Suprapubic skin (tissue), 4 donors: ENCODE results near the gene CCDC181. TPM values are rescaled to one million over a fixed set of nuclear protein-coding genes. Genes with fewer than 3 reads are reported as not detected.

ENCODE experiments used
- DNase-seq, 2 donors: peaks; one replicate each; pipeline ENCODE4 v3.0.0-alpha.2; 2019; ENCODE audit warnings: low spot score in 2 of 2
- H3K27ac ChIP-seq: fragments of 200-600 bp; sonication (generic); one replicate; pipeline ENCODE4 v1.5.1; 2019
- H3K27me3 ChIP-seq: fragments of 200-600 bp; sonication (generic); one replicate; pipeline ENCODE4 v1.5.1; 2019
- H3K36me3 ChIP-seq: fragments of 200-600 bp; sonication (generic); one replicate; pipeline ENCODE4 v1.5.1; 2019
- H3K4me1 ChIP-seq: fragments of 200-600 bp; sonication (generic); one replicate; pipeline ENCODE4 v1.5.1; 2019
- H3K4me3 ChIP-seq: fragments of 200-600 bp; sonication (generic); one replicate; pipeline ENCODE4 v1.5.1; 2019; ENCODE audit warnings: mild to moderate bottlenecking
- H3K9me3 ChIP-seq: fragments of 200-600 bp; sonication (generic); one replicate; pipeline ENCODE4 v1.5.1; 2019
- CTCF ChIP-seq, 2 donors: fragments of 200-600 bp in 1 of 2; fragments of 450-650 bp in 1 of 2; sonication (generic) in 1 of 2; IDR thresholded peaks; one replicate each; pipeline ENCODE4 v1.5.1; 2016 to 2019; ENCODE audit warnings: antibody characterized with exemption in 2 of 2, mild to moderate bottlenecking in 1 of 2, moderate library complexity in 1 of 2
- EP300 ChIP-seq: sonication (generic); formaldehyde crosslinking; IDR thresholded peaks from one replicate; pipeline ENCODE4 v1.6.1; 2017; ENCODE audit warnings: antibody characterized with exemption
- POLR2A ChIP-seq, 2 donors: fragments of 450-650 bp; IDR thresholded peaks; one replicate each; pipeline ENCODE4 v1.6.1; 2017; ENCODE audit warnings: antibody characterized with exemption in 2 of 2, mild to moderate bottlenecking in 2 of 2, moderate library complexity in 2 of 2
- POLR2AphosphoS5 ChIP-seq, 3 donors: sonication (generic); formaldehyde crosslinking; IDR thresholded peaks; one replicate each; pipeline ENCODE4 v1.6.1; 2017; ENCODE audit warnings: antibody characterized with exemption in 3 of 3
- WGBS: methylation state at CpG from one replicate; pipeline ENCODE4 v1.1.5; 2018; 5-methylcytosine and 5-hydroxymethylcytosine counted together
- total RNA-seq, 4 donors: library from RNA; depleted of rRNA; stranded (reverse); fragments of >200 nt; gene quantifications; one replicate each; pipeline ENCODE4 v1.1.0, GENCODE V29; 2016

The CCDC181 gene
- total RNA-seq, 4 donors from 2014 or later = not detected

- Histone ChIP-seq H3K27ac (no peak overlapping the region), H3K27me3 (no peaks in the 10 kb centered on the region), H3K9me3 (no peaks in the 10 kb centered on the region), H3K4me1 (no peaks in the 10 kb centered on the region), H3K4me3 (no peak overlapping the region), H3K36me3 (peaks cover 27% of the 10 kb centered on the region)
- no peak for TF ChIP-seq EP300
- no peak for TF ChIP-seq POLR2AphosphoS5 (IDR thresholded peaks at IDR 0.05)
- no peak for TF ChIP-seq CTCF (IDR thresholded peaks at IDR 0.05)
- no peak for TF ChIP-seq POLR2A (IDR thresholded peaks at IDR 0.05)
- no peak for DNase-seq
Observed at GRCh38 chr1:169468982-169469381, 41.7 kb upstream of the CCDC181 start.

- WGBS = 76% methylated on average over 8 of the region's 8 CpGs
- no peaks in the 10 kb centered on the region for H3K27me3 ChIP-seq
- no peak overlapping the region for H3K4me3 ChIP-seq
- H3K36me3 ChIP-seq = peaks cover 27% of the 10 kb centered on the region
- no peaks in the 10 kb centered on the region for H3K9me3 ChIP-seq
- DNase-seq = no peak
- H3K27ac ChIP-seq = no peak overlapping the region
- no peaks in the 10 kb centered on the region for H3K4me1 ChIP-seq
- TF ChIP-seq CTCF (IDR thresholded peaks at IDR 0.05) (peak; percentile 22 to 23), POLR2AphosphoS5 (IDR thresholded peaks at IDR 0.05) (no peak), EP300 (no peak)
Observed at GRCh38 chr1:169466259-169467230, 39.3 kb upstream of the CCDC181 start.

GRCh38 chr1:169465281-169465680 is 38.0 kb upstream of the CCDC181 start:
- H3K27me3 ChIP-seq = peaks cover 6% of the 10 kb centered on the region
- peaks cover 27% of the 10 kb centered on the region for H3K36me3 ChIP-seq
- H3K4me1 ChIP-seq = peaks cover 5% of the 10 kb centered on the region
- DNase-seq = no peak
- H3K27ac ChIP-seq = no peak overlapping the region
- no peaks in the 10 kb centered on the region for H3K9me3 ChIP-seq
- TF ChIP-seq CTCF (IDR thresholded peaks at IDR 0.05) (no peak), POLR2A (IDR thresholded peaks at IDR 0.05) (no peak), EP300 (no peak), POLR2AphosphoS5 (IDR thresholded peaks at IDR 0.05) (no peak)
- no peak overlapping the region for H3K4me3 ChIP-seq

GRCh38 chr1:169462385-169462784 is 35.1 kb upstream of the CCDC181 start:
- no peak overlapping the region for H3K27ac ChIP-seq
- peaks cover 11% of the 10 kb centered on the region for H3K27me3 ChIP-seq
- WGBS = 97% methylated on average over 5 of the region's 5 CpGs
- H3K4me1 ChIP-seq = peaks cover 9% of the 10 kb centered on the region
- H3K9me3 ChIP-seq = peaks cover 2% of the 10 kb centered on the region
- H3K4me3 ChIP-seq = no peak overlapping the region
- DNase-seq = no peak
- peaks cover 7% of the 10 kb centered on the region for H3K36me3 ChIP-seq
- TF ChIP-seq EP300 (no peak), POLR2A (IDR thresholded peaks at IDR 0.05) (no peak), POLR2AphosphoS5 (IDR thresholded peaks at IDR 0.05) (no peak), CTCF (IDR thresholded peaks at IDR 0.05) (no peak)

GRCh38 chr1:169461390-169462000 is 34.2 kb upstream of the CCDC181 start:
- H3K4me1 ChIP-seq = peaks cover 9% of the 10 kb centered on the region
- WGBS = 74% methylated on average over 4 of the region's 4 CpGs
- DNase-seq = no peak
- H3K36me3 ChIP-seq = peaks cover 2% of the 10 kb centered on the region
- TF ChIP-seq POLR2AphosphoS5 (IDR thresholded peaks at IDR 0.05) (no peak), CTCF (IDR thresholded peaks at IDR 0.05) (no peak), EP300 (no peak), POLR2A (IDR thresholded peaks at IDR 0.05) (no peak)
- H3K27me3 ChIP-seq = peaks cover 11% of the 10 kb centered on the region
- no peak overlapping the region for H3K4me3 ChIP-seq
- peaks cover 8% of the 10 kb centered on the region for H3K9me3 ChIP-seq
- no peak overlapping the region for H3K27ac ChIP-seq
